PC-9 (cell line): ENCODE measurements around the gene AVEN. TPM values are rescaled to one million over a fixed set of nuclear protein-coding genes. Genes with fewer than 3 reads are reported as not detected.

Experiments
- BruUV-seq: library from RNA; stranded (reverse); fragments of 400-500 nt; replicated peaks from 2 replicates; lab custom pipeline; 2021; lab: Mats Ljungman, UMichigan
- CTCF ChIA-PET: fragments of 300-600 bp; sonication (Branson Sonifier 250); formaldehyde crosslinking; loops from one replicate; lab custom pipeline; 2022; ENCODE audit warnings: antibody characterized with exemption; lab: Charles Lee
- POLR2A ChIA-PET: fragments of 300-600 bp; sonication (Branson Sonifier 250); formaldehyde crosslinking; loops from one replicate; lab custom pipeline; 2022; ENCODE audit warnings: antibody characterized with exemption; ENCODE audit not compliant: unreplicated experiment; lab: Charles Lee
- DNase-seq, 2 experiments: peaks; one replicate each; pipeline versions ENCODE4 v3.0.0 to v3.0.0-alpha.2; 2015 to 2022; ENCODE audit warnings: mixed read lengths in 1 of 2
- H2AFZ ChIP-seq: fragments of 200-600 bp; sonication (generic); 2 replicates; pipeline ENCODE4 v1.8.1; 2017; ENCODE audit warnings: antibody characterized with exemption
- H3F3A ChIP-seq: fragments of 200-600 bp; sonication (generic); 2 replicates; pipeline ENCODE4 v1.8.1; 2017; ENCODE audit warnings: antibody characterized with exemption, mild to moderate bottlenecking, low read depth; ENCODE audit not compliant: insufficient read depth
- H3K27ac ChIP-seq: fragments of 200-600 bp; sonication (generic); 2 replicates; pipeline ENCODE4 v1.6.1; 2016; ENCODE audit warnings: mixed run types
- H3K27me3 ChIP-seq: fragments of 200-600 bp; sonication (generic); 2 replicates; pipeline ENCODE4 v1.6.1; 2016; ENCODE audit warnings: low read depth, mixed run types; ENCODE audit not compliant: insufficient read depth
- H3K36me3 ChIP-seq: fragments of 200-600 bp; sonication (generic); 2 replicates; pipeline ENCODE4 v1.6.1; 2016; ENCODE audit warnings: low read depth, mixed run types
- H3K4me1 ChIP-seq: fragments of 200-600 bp; sonication (generic); replicated peaks from 2 replicates; pipeline ENCODE4 v1.6.1; 2016; ENCODE audit warnings: mixed run types; ENCODE audit not compliant: insufficient read depth
- H3K4me2 ChIP-seq: fragments of 200-600 bp; sonication (generic); 2 replicates; pipeline ENCODE4 v1.6.1; 2017; ENCODE audit warnings: mixed run types
- H3K4me3 ChIP-seq: fragments of 200-600 bp; sonication (generic); 2 replicates; pipeline ENCODE4 v1.6.1; 2016; ENCODE audit warnings: mixed run types
- H3K79me2 ChIP-seq: fragments of 200-600 bp; sonication (generic); 2 replicates; pipeline ENCODE4 v1.6.1; 2017; ENCODE audit warnings: low read depth, mixed run types
- H3K9me2 ChIP-seq: fragments of 200-600 bp; sonication (generic); 2 replicates; pipeline ENCODE4 v1.8.1; 2017; ENCODE audit warnings: mild to moderate bottlenecking; ENCODE audit not compliant: insufficient read depth
- H3K9me3 ChIP-seq: fragments of 200-600 bp; sonication (generic); 2 replicates; pipeline ENCODE4 v1.8.1; 2016; ENCODE audit warnings: low read depth; ENCODE audit not compliant: insufficient read depth
- H4K20me1 ChIP-seq: fragments of 200-600 bp; sonication (generic); 2 replicates; pipeline ENCODE4 v1.8.1; 2017; ENCODE audit not compliant: insufficient read depth
- CTCF ChIP-seq: fragments of 200-600 bp; sonication (generic); conservative IDR thresholded peaks from 2 replicates; pipeline ENCODE4 v1.6.1; 2017; ENCODE audit warnings: mixed run types, antibody characterized with exemption, mild to moderate bottlenecking, moderate library complexity
- EZH2 ChIP-seq: fragments of 200-600 bp; sonication (generic); IDR thresholded peaks from 2 replicates; pipeline ENCODE4 v1.8.0; 2017; ENCODE audit warnings: antibody characterized with exemption, low read depth
- intact Hi-C: fragments of 100-400 bp; cut with micrococcal nuclease; formaldehyde crosslinking; loops from one replicate; pipeline ENCODE4 v1.10.0; 2022; ENCODE audit not compliant: unreplicated experiment
- total RNA-seq: library from RNA; stranded (reverse); gene quantifications from 2 replicates; pipeline ENCODE4 v1.2.3, GENCODE V29; 2021

The AVEN gene
- total RNA-seq, 1 experiment from 2014 or later = 8.7 TPM

DNA sequence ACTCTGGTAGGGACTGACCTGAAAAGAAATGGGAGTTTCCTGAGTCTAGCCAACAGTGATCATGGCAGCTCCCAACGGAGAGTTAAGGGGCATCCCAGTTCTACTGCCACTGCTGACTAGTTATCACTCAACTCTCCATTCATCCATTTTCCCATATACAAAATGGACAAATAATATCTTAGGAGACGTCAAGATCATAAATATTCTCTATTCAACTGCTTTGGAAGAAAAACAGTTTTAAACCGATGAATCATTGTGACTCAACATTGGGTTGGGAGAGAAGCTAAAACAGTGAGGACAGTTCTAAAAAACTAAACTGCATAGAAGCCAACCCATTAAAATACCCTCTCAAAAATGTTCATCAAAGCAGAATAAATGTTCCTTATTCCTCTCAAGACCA lies 128.3 kb downstream of the AVEN start:
- Histone ChIP-seq H3K9me2 (no peaks in the 10 kb centered on the region), H2AFZ (no peak overlapping the region), H3K27ac (no peak overlapping the region), H3K27me3 (no peaks in the 10 kb centered on the region), H3K79me2 (no peaks in the 10 kb centered on the region), H3F3A (no peaks in the 10 kb centered on the region), H3K36me3 (no peaks in the 10 kb centered on the region), H3K4me1 (peaks cover 7% of the 10 kb centered on the region), H3K4me3 (no peak overlapping the region), H4K20me1 (no peaks in the 10 kb centered on the region), H3K9me3 (no peaks in the 10 kb centered on the region), H3K4me2 (no peak overlapping the region)
- ChIA-PET POLR2A (no interaction called here), CTCF (no interaction called here)
- no TSS peak for BruUV-seq
- TF ChIP-seq EZH2 (no peak), CTCF (no peak)
- intact Hi-C loops = no loop called here
- no peak for DNase-seq

GRCh38 chr15:33908406-33908805 lies 130.6 kb downstream of the AVEN start:
- H3K27me3 ChIP-seq = no peaks in the 10 kb centered on the region

GRCh38 chr15:33907326-33907725 lies 131.7 kb downstream of the AVEN start:
- Histone ChIP-seq H3K9me2 (no peaks in the 10 kb centered on the region), H3K4me3 (no peak overlapping the region), H3K9me3 (no peaks in the 10 kb centered on the region), H2AFZ (no peak overlapping the region), H3K27me3 (no peaks in the 10 kb centered on the region), H4K20me1 (no peaks in the 10 kb centered on the region), H3K4me2 (no peak overlapping the region), H3K27ac (no peak overlapping the region), H3K79me2 (no peaks in the 10 kb centered on the region), H3K4me1 (no peaks in the 10 kb centered on the region), H3F3A (no peaks in the 10 kb centered on the region), H3K36me3 (no peaks in the 10 kb centered on the region)
- intact Hi-C loops = no loop called here
- CTCF ChIA-PET = no interaction called here
- no peak for TF ChIP-seq CTCF
- no peak for TF ChIP-seq EZH2
- DNase-seq = no peak
- POLR2A ChIA-PET = no interaction called here
- BruUV-seq = no TSS peak

More at GRCh38 chr15:33908406-33908805, 130.6 kb downstream of the AVEN start:
- Histone ChIP-seq H3K4me2 (no peak overlapping the region), H3K9me3 (no peaks in the 10 kb centered on the region), H2AFZ (no peak overlapping the region), H3K4me1 (no peaks in the 10 kb centered on the region), H3K4me3 (no peak overlapping the region), H3F3A (no peaks in the 10 kb centered on the region), H3K9me2 (no peaks in the 10 kb centered on the region), H4K20me1 (no peaks in the 10 kb centered on the region), H3K36me3 (no peaks in the 10 kb centered on the region), H3K27ac (no peak overlapping the region), H3K79me2 (no peaks in the 10 kb centered on the region)
- no peak for TF ChIP-seq EZH2
- no peak for TF ChIP-seq CTCF
- POLR2A ChIA-PET = no interaction called here
- no peak for DNase-seq
- BruUV-seq = no TSS peak
- intact Hi-C loops = no loop called here
- CTCF ChIA-PET = no interaction called here
